ENCODE results near the gene ARF6.
"Not testable (repeated sequence)": the region's sequence is repeated elsewhere in the genome, so short reads cannot be mapped to it uniquely, and the experiment has no call there.

Gene ARF6

GRCh38 chr14:49905989-49906388 lies 13.1 kb downstream of the ARF6 start:
- DNase-seq (ENCODE audit: low read depth, low spot score) = no peak

- DNase-seq (ENCODE audit: low read depth, low spot score) = no peak
Measured at GRCh38 chr14:49907186-49907585, 14.3 kb downstream of the ARF6 start.

- no peak for DNase-seq (ENCODE audit: low read depth, low spot score)
Measured at GRCh38 chr14:49908433-49908782, 15.5 kb downstream of the ARF6 start.

GRCh38 chr14:49909016-49909415 lies 16.1 kb downstream of the ARF6 start:
- DNase-seq (ENCODE audit: low read depth, low spot score) = no peak

GRCh38 chr14:49915085-49915484 lies 22.2 kb downstream of the ARF6 start:
- no peak for DNase-seq (ENCODE audit: low read depth, low spot score)

- no peak for DNase-seq (ENCODE audit: low read depth, low spot score)
Measured at GRCh38 chr14:49918706-49919105, 25.8 kb downstream of the ARF6 start.

GRCh38 chr14:49919825-49920659 lies 27.2 kb downstream of the ARF6 start:
- DNase-seq (ENCODE audit: low read depth, low spot score) = no peak

GRCh38 chr14:49920935-49921334 lies 28.1 kb downstream of the ARF6 start:
- DNase-seq (ENCODE audit: low read depth, low spot score) = no peak

GRCh38 chr14:49921401-49921800 lies 28.5 kb downstream of the ARF6 start:
- DNase-seq (ENCODE audit: low read depth, low spot score) = no peak

- DNase-seq (ENCODE audit: low read depth, low spot score) = no peak
Measured at GRCh38 chr14:49923442-49923841, 30.6 kb downstream of the ARF6 start.

- DNase-seq (ENCODE audit: low read depth, low spot score) = no peak
Measured at GRCh38 chr14:49923881-49924280, 31.0 kb downstream of the ARF6 start.

GRCh38 chr14:49924852-49925251 lies 32.0 kb downstream of the ARF6 start:
- no peak for DNase-seq (ENCODE audit: low read depth, low spot score)

GRCh38 chr14:49926803-49927202 lies 33.9 kb downstream of the ARF6 start:
- DNase-seq (ENCODE audit: low read depth, low spot score) = no peak

GRCh38 chr14:49928015-49928414 lies 35.1 kb downstream of the ARF6 start:
- no peak for DNase-seq (ENCODE audit: low read depth, low spot score)

- no peak for DNase-seq (ENCODE audit: low read depth, low spot score)
Measured at GRCh38 chr14:49930720-49931119, 37.8 kb downstream of the ARF6 start.

GRCh38 chr14:49931523-49931922 lies 38.6 kb downstream of the ARF6 start:
- DNase-seq (ENCODE audit: low read depth, low spot score) = no peak

GRCh38 chr14:49933128-49933527 lies 40.2 kb downstream of the ARF6 start:
- DNase-seq (ENCODE audit: low read depth, low spot score) = no peak

- DNase-seq (ENCODE audit: low read depth, low spot score) = no peak
Measured at GRCh38 chr14:49933704-49934103, 40.8 kb downstream of the ARF6 start.

GRCh38 chr14:49934646-49935045 lies 41.8 kb downstream of the ARF6 start:
- no peak for DNase-seq (ENCODE audit: low read depth, low spot score)

- DNase-seq (ENCODE audit: low read depth, low spot score) = no peak
Measured at GRCh38 chr14:49935526-49935925, 42.6 kb downstream of the ARF6 start.

GRCh38 chr14:49936246-49936645 lies 43.4 kb downstream of the ARF6 start:
- not testable (repeated sequence) for DNase-seq (ENCODE audit: low read depth, low spot score)

GRCh38 chr14:49936882-49937281 lies 44.0 kb downstream of the ARF6 start:
- DNase-seq (ENCODE audit: low read depth, low spot score) = not testable (repeated sequence)

- DNase-seq (ENCODE audit: low read depth, low spot score) = not testable (repeated sequence)
Measured at GRCh38 chr14:49939215-49939614, 46.3 kb downstream of the ARF6 start.

Data from brain pericyte (primary cell).